HEK293 (cell line): ENCODE data around the gene TMEM8B.

Experiments
- CTCF ChIA-PET: fragments of 350-600 bp; formaldehyde crosslinking; extraction: SDS; loops from one replicate; lab custom pipeline; 2021; ENCODE audit warnings: antibody characterized with exemption; lab: Yijun Ruan, JAX
- POLR2A ChIA-PET: fragments of 300-600 bp; formaldehyde crosslinking; extraction: SDS; loops from one replicate; lab custom pipeline; 2020; ENCODE audit warnings: antibody characterized with exemption, inconsistent platforms; lab: Yijun Ruan, JAX
- H3K27ac ChIP-seq: fragments of 200-500 bp; sonication (Bioruptor generic); 2 replicates; pipeline ENCODE4 v1.5.1; 2014; ENCODE audit warnings: low read depth, low read length, control low read depth, inconsistent platforms; ENCODE audit errors: extremely low read depth
- H3K36me3 ChIP-seq, 2 experiments: fragments of 200-500 bp in 1 of 2; sonication (Bioruptor generic) in 1 of 2; 1 replicate in 1 of 2; 2 replicates in 1 of 2; pipeline ENCODE4 v1.5.1; 2014 to 2017; ENCODE audit warnings: inconsistent platforms in 2 of 2, low read length in 2 of 2; ENCODE audit not compliant: control insufficient read depth in 2 of 2, insufficient read depth in 1 of 2
- H3K4me1 ChIP-seq: fragments of 200-500 bp; sonication (Bioruptor generic); 2 replicates; pipeline ENCODE4 v1.5.1; 2014; ENCODE audit warnings: mild to moderate bottlenecking, low read length, inconsistent platforms; ENCODE audit not compliant: control insufficient read depth, insufficient read depth
- H3K4me3 ChIP-seq: 2 replicates; pipeline ENCODE4 v1.5.1; 2011; ENCODE audit warnings: low read depth, mild to moderate bottlenecking, control low read depth, low read length, moderate library complexity
- H3K9me3 ChIP-seq: fragments of 200-500 bp; sonication (Bioruptor generic); 2 replicates; pipeline ENCODE4 v1.5.1; 2014; ENCODE audit warnings: low read depth, low read length, inconsistent platforms; ENCODE audit not compliant: control insufficient read depth, insufficient read depth
- HOXD13 ChIP-seq: sonication (generic); formaldehyde crosslinking; IDR thresholded peaks from 2 replicates; pipeline ENCODE4 v1.8.0; 2022; ENCODE audit warnings: missing genetic modification reagents, borderline replicate concordance
- KLF17 ChIP-seq: fragments of 450-650 bp; formaldehyde crosslinking; IDR thresholded peaks from 2 replicates; pipeline ENCODE4 v1.5.1; 2016; ENCODE audit warnings: missing biosample characterization, missing genetic modification characterization
- OVOL3 ChIP-seq: fragments of 450-650 bp; formaldehyde crosslinking; IDR thresholded peaks from 2 replicates; pipeline ENCODE4 v1.5.1; 2016; ENCODE audit warnings: missing biosample characterization, missing genetic modification characterization
- PRDM6 ChIP-seq: fragments of 450-650 bp; formaldehyde crosslinking; IDR thresholded peaks from 2 replicates; pipeline ENCODE4 v1.5.1; 2017; ENCODE audit warnings: missing biosample characterization, missing genetic modification characterization
- REPIN1 ChIP-seq: fragments of 450-650 bp; formaldehyde crosslinking; IDR thresholded peaks from 2 replicates; pipeline ENCODE4 v1.5.1; 2017; ENCODE audit warnings: missing biosample characterization, missing genetic modification characterization, low read depth
- TRIM28 ChIP-seq: IDR thresholded peaks from 2 replicates; pipeline ENCODE4 v1.6.1; 2011; ENCODE audit warnings: low read length, control low read depth, borderline replicate concordance
- ZBTB1 ChIP-seq: fragments of 450-650 bp; formaldehyde crosslinking; IDR thresholded peaks from 2 replicates; pipeline ENCODE4 v1.5.1; 2016; ENCODE audit warnings: missing biosample characterization, missing genetic modification characterization
- ZBTB6 ChIP-seq: fragments of 450-650 bp; formaldehyde crosslinking; IDR thresholded peaks from 2 replicates; pipeline ENCODE4 v1.5.1; 2017; ENCODE audit warnings: missing biosample characterization, missing genetic modification characterization
- ZFP41 ChIP-seq: fragments of 450-650 bp; formaldehyde crosslinking; IDR thresholded peaks from 2 replicates; pipeline ENCODE4 v1.5.1; 2016; ENCODE audit warnings: missing biosample characterization, missing genetic modification characterization, borderline replicate concordance
- ZNF148 ChIP-seq: fragments of 450-650 bp; formaldehyde crosslinking; IDR thresholded peaks from 2 replicates; pipeline ENCODE4 v1.5.0; 2017; ENCODE audit warnings: missing biosample characterization, missing genetic modification characterization, borderline replicate concordance
- ZNF169 ChIP-seq: fragments of 450-650 bp; formaldehyde crosslinking; IDR thresholded peaks from 2 replicates; pipeline ENCODE4 v1.5.1; 2016; ENCODE audit warnings: missing biosample characterization, missing genetic modification characterization
- ZNF214 ChIP-seq: fragments of 450-650 bp; formaldehyde crosslinking; IDR thresholded peaks from 2 replicates; pipeline ENCODE4 v1.5.1; 2017; ENCODE audit warnings: missing biosample characterization, mild to moderate bottlenecking, missing genetic modification characterization, borderline replicate concordance
- ZNF221 ChIP-seq: fragments of 450-650 bp; formaldehyde crosslinking; IDR thresholded peaks from 2 replicates; pipeline ENCODE4 v1.5.1; 2017; ENCODE audit warnings: missing biosample characterization, missing genetic modification characterization, borderline replicate concordance
- ZNF280D ChIP-seq: fragments of 450-650 bp; formaldehyde crosslinking; IDR thresholded peaks from 2 replicates; pipeline ENCODE4 v1.5.1; 2016; ENCODE audit warnings: missing biosample characterization, missing genetic modification characterization
- ZNF560 ChIP-seq: fragments of 450-650 bp; formaldehyde crosslinking; IDR thresholded peaks from 2 replicates; pipeline ENCODE4 v1.5.1; 2017; ENCODE audit warnings: missing biosample characterization, missing genetic modification characterization, borderline replicate concordance
- ZNF677 ChIP-seq: fragments of 450-650 bp; IDR thresholded peaks from 2 replicates; pipeline ENCODE4 v1.5.0; 2018; ENCODE audit warnings: missing biosample characterization, mild to moderate bottlenecking, missing genetic modification characterization, moderate library complexity
- ZNF692 ChIP-seq: fragments of 450-650 bp; formaldehyde crosslinking; IDR thresholded peaks from 2 replicates; pipeline ENCODE4 v1.5.1; 2016; ENCODE audit warnings: missing biosample characterization, missing genetic modification characterization
- ZNF704 ChIP-seq: fragments of 450-650 bp; formaldehyde crosslinking; IDR thresholded peaks from 2 replicates; pipeline ENCODE4 v1.5.1; 2016; ENCODE audit warnings: missing biosample characterization, missing genetic modification characterization
- ZNF830 ChIP-seq: fragments of 450-650 bp; IDR thresholded peaks from 2 replicates; pipeline ENCODE4 v1.5.0; 2018; ENCODE audit warnings: missing biosample characterization, missing genetic modification characterization, low read depth, mild to moderate bottlenecking, moderate library complexity

TMEM8B gene

GRCh38 chr9:35801328-35802128 is 27.5 kb upstream of the TMEM8B start:
- ChIA-PET POLR2A (no interaction called here), CTCF (interaction anchor here (0.8 kb wide), 1 partner anchor 144 kb away, joined by 3 read pairs; no protein-coding TSS in a partner anchor)
- no peaks in the 10 kb centered on the region for H3K9me3 ChIP-seq
- H3K4me3 ChIP-seq = no peak overlapping the region
- H3K27ac ChIP-seq = no peak overlapping the region
- peaks cover 0 to 50% of the 10 kb centered on the region in 2 experiments; a peak in 2 of 3 replicates for H3K36me3 ChIP-seq
- no peak for TF ChIP-seq ZNF677 (tag by site-specific recombination)
- TF ChIP-seq ZNF214 = no peak
- TF ChIP-seq KLF17 (tag by site-specific recombination) = no peak
- TF ChIP-seq ZNF830 (tag by site-specific recombination) = no peak
- TF ChIP-seq ZFP41 = no peak
- TF ChIP-seq REPIN1 (tag by site-specific recombination) = no peak
- no peak for TF ChIP-seq ZNF692 (tag by site-specific recombination)
- no peak for TF ChIP-seq ZNF169
- TF ChIP-seq ZNF148 (tag by site-specific recombination) = no peak
- no peak for TF ChIP-seq ZNF704 (tag by site-specific recombination)
- no peak for TF ChIP-seq TRIM28
- TF ChIP-seq ZNF280D (tag by site-specific recombination) = no peak
- no peak for TF ChIP-seq ZNF560 (tag by site-specific recombination)
- no peak for TF ChIP-seq OVOL3
- H3K4me1 ChIP-seq = no peaks in the 10 kb centered on the region

GRCh38 chr9:35806101-35806500 is 22.9 kb upstream of the TMEM8B start:
- CTCF ChIA-PET = interaction anchor here (0.5 to 4.6 kb wide), 4 partner anchors 16 to 140 kb away, joined by 3 to 24 read pairs (median 4); no protein-coding TSS in a partner anchor
- H3K27ac ChIP-seq = no peak overlapping the region
- H3K36me3 ChIP-seq = peaks cover 0 to 68% of the 10 kb centered on the region in 2 experiments; a peak in 2 of 3 replicates
- no peaks in the 10 kb centered on the region for H3K4me1 ChIP-seq
- POLR2A ChIA-PET = no interaction called here
- no peak overlapping the region for H3K4me3 ChIP-seq
- H3K9me3 ChIP-seq = no peaks in the 10 kb centered on the region
- TF ChIP-seq PRDM6 (no peak), HOXD13 (CRISPR knock-in tag) (no peak), ZNF221 (tag by site-specific recombination) (no peak), ZNF704 (tag by site-specific recombination) (no peak), ZBTB1 (no peak), ZBTB6 (tag by site-specific recombination) (no peak)
